Measurements from ENCODE around the gene PHF14.
A peak's percentile ranks its signal among the peaks of the same experiment; 100 is the strongest.
"Not testable (repeated sequence)": the region's sequence is repeated elsewhere in the genome, so short reads cannot be mapped to it uniquely, and the experiment has no call there.

Gene PHF14

GRCh38 chr7:10973061-10973941 is at the start of gene PHF14:
TSS of gene PHF14 (plus strand) at chr7:10973872. CDS start at chr7:10974324, 452 bp downstream.
- peak; percentile 91 for DNase-seq (ENCODE audit: low read depth in 2 of 2)

DNA sequence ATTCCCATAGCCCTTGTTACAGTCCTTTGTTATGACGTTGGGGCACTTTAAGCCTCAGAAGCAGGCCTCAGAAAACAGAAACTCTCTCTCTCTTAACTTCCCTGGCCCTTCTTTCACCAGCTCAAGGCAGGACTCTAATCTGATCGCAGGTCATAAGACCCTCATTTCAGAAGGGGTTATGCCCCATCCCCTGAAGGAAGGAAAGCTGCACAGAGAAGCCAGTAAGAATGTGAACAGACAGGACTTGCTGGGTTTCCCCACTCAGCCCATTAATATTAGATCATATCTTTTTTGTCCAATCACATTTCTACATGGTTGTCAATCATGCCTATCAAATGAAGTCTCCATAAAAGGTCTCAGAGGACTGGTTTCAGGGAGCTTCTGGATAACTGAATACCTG is 49.3 kb upstream of the PHF14 start:
- no peak for DNase-seq (ENCODE audit: low read depth in 2 of 2)

DNA sequence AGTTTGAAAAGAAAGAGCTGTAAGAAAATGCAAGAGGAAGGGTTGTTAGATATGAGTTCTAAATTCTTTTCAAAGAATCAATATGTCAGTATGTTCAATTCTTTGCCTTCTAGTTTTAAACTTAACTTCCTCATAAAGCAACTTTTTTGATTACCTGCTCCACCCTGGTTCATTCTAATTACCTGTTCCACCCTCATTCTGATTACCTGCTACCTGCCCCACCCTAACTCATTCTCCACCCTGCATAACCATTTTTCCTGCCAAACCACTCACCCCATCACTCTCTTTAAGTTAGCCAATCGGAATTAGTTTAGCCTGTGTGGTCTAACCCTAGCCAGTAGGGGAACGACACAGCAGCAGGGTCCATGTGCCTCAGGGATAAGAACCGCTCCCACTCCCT is 45.5 kb upstream of the PHF14 start:
- DNase-seq (ENCODE audit: low read depth in 2 of 2): not testable (repeated sequence)

- DNase-seq (ENCODE audit: low read depth in 2 of 2): no peak
These were observed 43.1 kb upstream of the PHF14 start for GRCh38 chr7:10930551-10930950.

DNA sequence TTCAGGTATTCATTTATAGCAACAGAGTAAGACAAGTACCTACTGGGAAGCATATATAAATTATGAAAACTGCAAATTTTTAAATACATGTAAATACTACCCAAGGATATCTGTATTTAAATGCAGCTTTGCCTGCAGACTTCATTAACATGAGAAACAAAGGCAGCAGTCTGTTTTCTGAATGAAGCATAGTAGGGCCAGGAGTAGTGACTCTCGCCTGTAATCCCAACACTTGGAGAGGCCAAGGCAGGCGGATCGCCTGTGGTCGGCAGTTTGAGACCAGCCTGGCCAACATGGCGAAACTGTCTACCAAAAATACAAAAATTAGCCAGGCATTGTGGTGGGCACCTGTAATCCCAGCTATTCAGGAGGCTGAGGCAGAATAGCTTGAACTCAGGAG is 42.5 kb upstream of the PHF14 start:
- no peak for DNase-seq (ENCODE audit: low read depth in 2 of 2)

DNA sequence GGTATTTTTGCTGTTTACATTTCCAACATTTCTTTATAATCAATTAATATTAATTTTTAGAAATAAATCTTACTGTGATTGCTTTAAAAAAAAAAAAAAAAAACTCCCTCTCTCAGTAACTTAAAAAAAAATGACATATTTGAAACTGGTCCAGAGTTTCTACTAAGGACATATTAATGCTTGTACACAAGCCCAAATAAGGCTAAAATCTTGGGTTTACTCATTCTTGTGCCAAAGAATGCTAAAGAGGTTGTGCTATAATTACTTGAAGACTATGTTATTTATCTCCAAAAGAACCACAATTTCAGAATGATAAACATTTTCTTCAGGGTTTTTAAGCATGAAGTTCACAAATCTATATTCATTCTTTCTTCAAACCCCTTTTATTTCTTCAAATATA is 39.4 kb upstream of the PHF14 start:
- DNase-seq (ENCODE audit: low read depth in 2 of 2): no peak

GRCh38 chr7:10939237-10939910 is 34.3 kb upstream of the PHF14 start:
- no peak for DNase-seq (ENCODE audit: low read depth in 2 of 2)

- DNase-seq (ENCODE audit: low read depth in 2 of 2): peak; percentile 71 to 74
These were observed 33.6 kb upstream of the PHF14 start for GRCh38 chr7:10939911-10940703.

GRCh38 chr7:10940704-10941355 is 32.8 kb upstream of the PHF14 start:
- no peak for DNase-seq (ENCODE audit: low read depth in 2 of 2)

GRCh38 chr7:10950494-10950893 is 23.2 kb upstream of the PHF14 start:
- DNase-seq (ENCODE audit: low read depth in 2 of 2): no peak

DNA sequence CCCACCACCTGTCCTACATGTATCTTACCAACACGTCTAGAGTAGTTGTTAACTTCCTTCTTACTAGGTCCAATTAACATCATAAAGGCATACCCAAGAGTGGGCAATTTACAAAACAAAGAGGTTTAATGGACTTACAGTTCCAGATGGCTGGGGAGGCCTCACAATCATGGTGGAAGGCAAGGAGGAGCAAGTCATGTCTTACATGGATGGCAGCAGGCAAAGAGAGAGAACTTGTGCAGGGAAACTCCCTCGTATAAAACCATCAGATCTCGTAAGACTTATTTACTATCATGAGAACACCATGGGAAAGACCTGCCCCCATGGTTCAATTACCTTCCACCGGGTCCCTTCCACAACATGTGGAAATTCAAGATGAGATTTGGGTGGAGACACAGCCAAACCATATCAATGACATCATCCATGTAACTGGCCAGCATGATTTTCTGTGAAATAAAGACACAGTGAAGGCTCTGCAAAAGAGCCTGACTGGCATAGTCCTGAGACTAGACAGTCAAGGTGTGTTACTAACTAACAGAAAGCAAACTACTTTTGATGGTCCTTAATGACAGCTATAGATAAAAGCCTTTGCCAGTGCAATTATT is 22.6 kb upstream of the PHF14 start:
- DNase-seq (ENCODE audit: low read depth in 2 of 2): not testable (repeated sequence)

- DNase-seq (ENCODE audit: low read depth in 2 of 2): no peak
These were observed 21.1 kb upstream of the PHF14 start for GRCh38 chr7:10952588-10952987.

DNA sequence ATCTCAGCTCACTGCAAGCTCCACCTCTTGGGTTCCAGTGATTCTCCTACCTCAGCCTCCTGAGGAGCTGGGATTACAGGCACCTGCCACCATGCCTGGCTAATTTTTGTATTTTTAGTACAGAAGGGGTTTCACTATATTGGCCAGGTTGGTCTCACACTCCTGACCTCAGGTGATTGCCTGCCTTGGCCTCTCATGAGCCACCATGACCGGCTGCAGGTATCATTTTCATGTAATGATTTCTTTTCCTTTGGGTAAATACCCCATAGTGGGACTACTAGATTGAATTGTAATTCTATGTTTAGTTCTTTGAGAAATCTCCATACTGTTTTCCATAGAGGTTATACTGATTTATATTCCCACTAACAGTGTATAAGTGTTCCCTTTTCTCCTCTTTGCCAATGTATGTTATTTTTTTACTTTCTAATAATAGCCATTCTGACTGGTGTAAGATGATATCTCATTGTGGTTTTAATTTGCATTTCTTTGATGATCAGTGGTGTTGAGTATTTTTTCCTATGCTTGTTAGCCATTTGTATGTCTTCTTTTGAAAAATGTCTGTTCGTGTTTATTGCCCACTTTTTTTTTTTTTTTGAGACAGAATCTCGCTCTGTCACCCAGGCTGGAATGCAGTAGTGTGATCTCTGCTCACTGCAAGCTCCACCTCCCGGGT is 20.5 kb upstream of the PHF14 start:
- DNase-seq (ENCODE audit: low read depth in 2 of 2): not testable (repeated sequence)

- DNase-seq (ENCODE audit: low read depth in 2 of 2): no peak
These were observed 17.1 kb upstream of the PHF14 start for GRCh38 chr7:10956528-10956927.

DNA sequence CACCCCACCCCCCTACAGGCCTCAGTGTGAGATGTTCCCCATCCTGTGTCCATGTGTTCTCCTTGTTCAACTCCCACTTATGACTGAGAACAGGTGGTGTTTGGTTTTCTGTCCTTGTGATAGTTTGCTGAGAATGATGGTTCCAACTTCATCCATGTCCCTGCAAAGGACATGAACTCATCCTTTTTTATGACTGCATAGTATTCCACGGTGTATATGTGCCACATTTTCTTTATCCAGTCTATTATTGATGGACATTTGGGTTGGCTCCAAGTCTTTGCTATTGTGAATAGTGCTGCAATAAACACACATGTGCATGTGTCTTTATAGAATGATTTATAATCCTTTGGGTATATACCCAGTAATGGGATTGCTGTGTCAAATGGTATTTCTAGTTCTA is 13.4 kb upstream of the PHF14 start:
- not testable (repeated sequence) for DNase-seq (ENCODE audit: low read depth in 2 of 2)

DNA sequence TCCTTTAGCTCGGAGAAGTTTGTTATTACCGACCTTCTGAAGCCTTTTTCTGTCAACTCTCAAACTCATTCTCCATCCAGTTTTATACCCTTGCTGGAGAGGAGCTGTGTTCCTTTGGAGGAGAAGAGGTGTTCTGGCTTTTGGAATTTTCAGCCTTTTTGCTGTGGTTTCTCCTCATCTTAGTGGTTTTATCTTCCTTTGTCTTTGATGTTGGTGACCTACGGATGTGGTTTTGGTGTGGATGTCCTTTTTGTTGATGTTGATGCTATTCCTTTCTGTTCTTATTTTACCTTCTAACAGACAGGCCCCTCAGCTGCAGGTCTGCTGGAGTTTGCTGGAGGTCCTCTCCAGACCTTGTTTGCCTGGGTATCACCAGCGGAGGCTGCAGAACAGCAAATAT is 8.7 kb upstream of the PHF14 start:
- not testable (repeated sequence) for DNase-seq (ENCODE audit: low read depth in 2 of 2)

DNA sequence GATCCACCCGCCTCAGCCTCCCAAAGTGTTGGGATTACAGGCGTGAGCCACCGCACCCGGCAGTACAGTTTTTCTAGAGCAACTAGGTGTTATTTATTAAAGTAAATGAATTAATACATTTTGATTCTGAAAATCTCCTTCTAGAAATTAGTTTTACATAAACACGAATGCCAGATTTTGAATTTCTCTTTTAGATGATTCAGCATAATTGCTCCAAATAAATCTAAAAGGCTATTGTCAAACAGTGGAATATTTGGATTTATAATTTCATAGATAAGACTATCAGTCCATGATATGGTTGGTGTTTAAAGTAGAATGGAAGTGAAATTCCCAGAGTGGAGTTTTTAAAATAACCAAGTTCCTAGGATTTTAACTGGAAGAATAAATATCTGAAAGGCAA is 1.5 kb upstream of the PHF14 start:
- DNase-seq (ENCODE audit: low read depth in 2 of 2): no peak

DNA sequence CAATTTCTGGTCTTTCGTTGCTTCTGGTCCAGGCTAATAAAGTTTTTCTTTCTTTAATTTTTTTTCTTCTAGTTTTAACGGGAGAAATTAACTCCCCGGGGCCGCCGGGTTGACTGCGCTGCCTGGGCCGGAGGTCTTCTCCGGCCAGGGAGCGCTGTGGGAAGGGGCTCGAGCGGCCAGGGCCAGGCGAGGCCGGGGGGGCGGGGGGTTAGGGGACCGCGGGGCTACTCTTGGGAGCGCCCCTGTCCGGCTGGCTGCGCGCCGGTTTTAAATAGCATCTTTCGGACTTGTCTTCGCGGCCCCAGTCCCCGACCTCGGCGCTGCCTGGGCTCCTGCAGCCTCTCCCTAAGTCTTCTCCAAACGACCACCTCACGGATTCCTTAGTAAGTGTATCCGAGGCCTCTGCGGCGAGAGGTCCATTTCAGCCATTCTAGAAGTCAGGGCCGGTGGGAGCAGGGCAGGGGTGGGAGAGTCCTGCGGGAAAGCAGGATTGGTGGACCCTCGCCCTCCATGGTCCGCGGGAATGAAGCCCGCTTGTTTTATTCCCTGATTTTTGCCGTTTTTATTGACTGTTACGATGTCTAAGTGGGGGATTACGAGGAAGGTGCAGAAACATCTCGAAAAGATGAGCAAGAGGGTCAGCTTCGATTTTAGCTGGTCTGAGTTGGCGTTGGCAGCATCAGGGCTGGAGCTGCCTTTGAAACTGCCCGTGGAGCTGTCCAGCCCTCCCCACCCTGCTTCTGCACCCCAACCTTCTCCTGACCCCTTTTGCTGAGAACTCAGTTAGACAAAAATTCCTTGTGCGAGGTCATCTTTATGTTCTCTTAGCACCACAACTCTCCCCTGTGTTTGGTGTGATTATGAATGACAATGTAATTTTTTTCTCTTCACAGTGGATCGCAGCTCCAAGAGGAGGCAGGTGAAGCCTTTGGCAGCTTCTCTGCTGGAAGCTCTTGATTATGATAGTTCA is 555 bp downstream of the PHF14 start:
- DNase-seq (ENCODE audit: low read depth in 2 of 2): no peak

DNA sequence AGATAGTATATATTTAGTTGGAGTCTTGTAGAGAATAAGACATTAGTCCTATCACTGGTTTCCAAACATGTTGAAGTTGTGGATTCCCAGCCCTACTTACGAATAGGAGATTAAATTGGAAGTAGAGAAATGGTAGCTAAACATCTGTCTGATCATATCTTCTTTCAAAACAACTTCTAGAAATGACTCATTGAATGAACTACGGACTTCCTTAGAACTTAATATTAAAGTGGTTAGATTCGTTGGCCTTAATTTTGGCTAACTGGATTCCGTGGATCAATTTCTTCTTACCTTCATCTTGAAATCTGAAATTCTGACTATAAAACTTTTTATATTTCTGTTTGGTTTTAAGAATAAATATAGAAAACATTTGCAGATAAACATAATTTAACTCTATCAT is 3.4 kb downstream of the PHF14 start:
- no peak for DNase-seq (ENCODE audit: low read depth in 2 of 2)

DNA sequence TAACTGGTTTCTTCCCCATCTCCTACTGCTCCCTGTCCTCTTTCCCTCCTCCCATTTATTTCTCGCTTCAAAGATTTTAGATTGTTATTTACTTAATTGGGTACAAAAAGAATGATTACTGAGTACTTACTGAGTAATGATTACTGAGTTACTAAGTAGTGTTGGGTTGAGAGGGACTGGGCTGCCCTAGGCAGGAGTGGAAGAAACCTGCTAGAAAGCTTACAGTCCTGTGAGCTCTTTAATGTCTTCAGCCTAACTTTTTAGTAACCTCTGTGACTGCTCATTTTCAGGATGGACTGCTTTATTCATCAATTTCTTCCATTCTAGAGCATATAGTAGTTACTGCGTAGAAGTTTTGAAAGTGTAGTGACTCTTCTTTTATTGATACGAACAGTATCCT is 7.6 kb downstream of the PHF14 start:
- DNase-seq (ENCODE audit: low read depth in 2 of 2): no peak
